ENCODE results near the gene CMTR1.

DNA sequence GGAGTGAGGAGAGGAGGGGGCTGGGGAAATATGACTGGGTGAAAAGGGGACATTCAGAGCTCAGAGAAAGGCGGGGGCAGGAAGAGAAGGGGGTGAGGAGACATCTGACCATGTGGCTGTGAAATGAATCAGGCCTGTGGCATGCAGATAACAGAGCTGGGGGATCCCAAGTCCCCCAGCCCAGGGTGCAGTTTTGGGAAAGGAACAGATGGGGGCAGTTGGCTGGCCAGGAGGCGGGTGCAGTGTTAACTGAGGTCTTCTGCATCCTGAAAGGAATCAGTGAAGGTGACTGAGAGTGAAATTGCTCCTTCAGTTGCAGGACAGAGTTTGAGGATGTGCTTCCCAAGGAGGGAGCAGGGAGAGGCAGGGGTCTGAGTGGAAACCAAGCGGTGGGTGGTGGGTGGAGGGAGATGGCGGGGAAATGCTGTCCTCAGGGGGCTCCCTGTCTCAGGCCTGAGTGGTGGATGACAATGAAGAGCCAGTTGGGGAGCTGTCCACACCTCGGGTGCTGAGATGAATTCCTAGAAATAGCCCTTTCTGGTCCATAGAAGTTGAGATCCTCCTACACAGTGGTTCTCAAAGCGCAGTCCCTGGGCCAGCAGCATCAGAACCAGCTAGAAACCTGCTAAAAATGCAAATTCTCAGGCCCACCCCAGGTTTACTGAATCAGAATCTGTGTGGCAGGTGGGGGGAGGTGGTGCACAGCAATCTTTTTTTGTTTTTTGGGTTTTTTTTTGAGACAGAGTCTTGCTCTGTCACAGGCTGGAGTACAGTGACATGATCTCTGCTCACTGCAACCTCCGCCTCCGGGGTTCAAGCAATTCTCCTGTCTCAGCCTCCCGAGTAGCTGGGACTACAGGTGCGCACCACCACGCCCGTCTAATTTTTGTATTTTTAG, 92.7 kb downstream of the CMTR1 start:
- TF ChIP-seq GATA2 (CRISPR knock-in tag; IDR thresholded peaks at IDR 0.05) (no peak), SIN3A (IDR thresholded peaks at IDR 0.05; ENCODE audit: borderline replicate concordance, low read depth, low read length) (no peak), TAF1 (IDR thresholded peaks at IDR 0.05; ENCODE audit: borderline replicate concordance, low read depth, low read length) (no peak)
- TF ChIP-seq, protein P1, sequence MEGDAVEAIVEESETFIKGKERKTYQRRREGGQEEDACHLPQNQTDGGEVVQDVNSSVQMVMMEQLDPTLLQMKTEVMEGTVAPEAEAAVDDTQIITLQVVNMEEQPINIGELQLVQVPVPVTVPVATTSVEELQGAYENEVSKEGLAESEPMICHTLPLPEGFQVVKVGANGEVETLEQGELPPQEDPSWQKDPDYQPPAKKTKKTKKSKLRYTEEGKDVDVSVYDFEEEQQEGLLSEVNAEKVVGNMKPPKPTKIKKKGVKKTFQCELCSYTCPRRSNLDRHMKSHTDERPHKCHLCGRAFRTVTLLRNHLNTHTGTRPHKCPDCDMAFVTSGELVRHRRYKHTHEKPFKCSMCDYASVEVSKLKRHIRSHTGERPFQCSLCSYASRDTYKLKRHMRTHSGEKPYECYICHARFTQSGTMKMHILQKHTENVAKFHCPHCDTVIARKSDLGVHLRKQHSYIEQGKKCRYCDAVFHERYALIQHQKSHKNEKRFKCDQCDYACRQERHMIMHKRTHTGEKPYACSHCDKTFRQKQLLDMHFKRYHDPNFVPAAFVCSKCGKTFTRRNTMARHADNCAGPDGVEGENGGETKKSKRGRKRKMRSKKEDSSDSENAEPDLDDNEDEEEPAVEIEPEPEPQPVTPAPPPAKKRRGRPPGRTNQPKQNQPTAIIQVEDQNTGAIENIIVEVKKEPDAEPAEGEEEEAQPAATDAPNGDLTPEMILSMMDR (IDR thresholded peaks at IDR 0.05), result no peak

Data from SK-N-SH (cell line).